ENCODE results near the gene AATK.

DNA sequence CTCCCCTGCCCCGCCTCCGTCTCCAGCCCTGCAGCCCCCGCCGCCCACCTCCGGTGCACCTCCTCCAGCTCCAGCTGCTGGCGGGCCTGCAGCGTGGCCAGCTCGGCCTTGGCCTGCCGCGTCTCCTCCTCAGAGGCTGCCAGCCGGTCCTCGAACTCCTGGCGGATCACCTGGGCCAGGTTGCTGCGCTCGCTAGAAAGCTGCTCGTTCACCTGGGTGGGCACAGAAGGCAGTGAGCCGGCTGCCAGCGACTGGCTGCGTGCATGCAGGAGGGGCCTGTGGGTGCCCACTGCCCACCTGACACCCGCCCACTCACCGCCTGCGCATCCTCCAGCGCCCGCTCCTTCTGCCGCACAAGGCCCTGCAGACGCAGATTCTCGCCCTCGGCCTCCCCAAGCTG is 24.6 kb upstream of the AATK start:
- TF ChIP-seq, protein P1, sequence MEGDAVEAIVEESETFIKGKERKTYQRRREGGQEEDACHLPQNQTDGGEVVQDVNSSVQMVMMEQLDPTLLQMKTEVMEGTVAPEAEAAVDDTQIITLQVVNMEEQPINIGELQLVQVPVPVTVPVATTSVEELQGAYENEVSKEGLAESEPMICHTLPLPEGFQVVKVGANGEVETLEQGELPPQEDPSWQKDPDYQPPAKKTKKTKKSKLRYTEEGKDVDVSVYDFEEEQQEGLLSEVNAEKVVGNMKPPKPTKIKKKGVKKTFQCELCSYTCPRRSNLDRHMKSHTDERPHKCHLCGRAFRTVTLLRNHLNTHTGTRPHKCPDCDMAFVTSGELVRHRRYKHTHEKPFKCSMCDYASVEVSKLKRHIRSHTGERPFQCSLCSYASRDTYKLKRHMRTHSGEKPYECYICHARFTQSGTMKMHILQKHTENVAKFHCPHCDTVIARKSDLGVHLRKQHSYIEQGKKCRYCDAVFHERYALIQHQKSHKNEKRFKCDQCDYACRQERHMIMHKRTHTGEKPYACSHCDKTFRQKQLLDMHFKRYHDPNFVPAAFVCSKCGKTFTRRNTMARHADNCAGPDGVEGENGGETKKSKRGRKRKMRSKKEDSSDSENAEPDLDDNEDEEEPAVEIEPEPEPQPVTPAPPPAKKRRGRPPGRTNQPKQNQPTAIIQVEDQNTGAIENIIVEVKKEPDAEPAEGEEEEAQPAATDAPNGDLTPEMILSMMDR (IDR thresholded peaks at IDR 0.05): no peak
- no peak for TF ChIP-seq POLR2A (IDR thresholded peaks at IDR 0.05)
